ENCODE results near the gene ZSWIM1. TPM values are rescaled to one million over a fixed set of nuclear protein-coding genes. Genes with fewer than 3 reads are reported as not detected.
A peak's percentile ranks its signal among the peaks of the same experiment; 100 is the strongest.

Gene ZSWIM1
- total and polyA plus RNA-seq, 2 of the 13 experiments (the other 11 are each of a cell fraction or from before 2014, with no cell fraction given), result 9.5 to 11.7 TPM

- no peak for TF ChIP-seq DZIP1 (CRISPR knock-in tag; IDR thresholded peaks at IDR 0.05)
- TF ChIP-seq ZNF547 (CRISPR knock-in tag; IDR thresholded peaks at IDR 0.05), result no peak
- no peak for TF ChIP-seq U2AF1 (optimal IDR thresholded peaks at IDR 0.05; ENCODE audit: low read depth, low read length)
- peak; percentile 62; the same call in 1 of the 2 replicates for TF ChIP-seq GZF1 (CRISPR knock-in tag; IDR thresholded peaks at IDR 0.05)
- TF ChIP-seq ZNF879 (CRISPR knock-in tag; IDR thresholded peaks at IDR 0.05), result no peak
- TF ChIP-seq ZNF784 (CRISPR knock-in tag; IDR thresholded peaks at IDR 0.05; ENCODE audit: borderline replicate concordance), result no peak
- TF ChIP-seq ZNF282 (IDR thresholded peaks at IDR 0.05; ENCODE audit: partially characterized antibody), result no peak
- no peak for TF ChIP-seq ZNF639 (CRISPR knock-in tag; conservative IDR thresholded peaks at IDR 0.05)
- no peak for TF ChIP-seq ZNF354B (CRISPR knock-in tag; IDR thresholded peaks at IDR 0.05)
- TF ChIP-seq ZNF878 (CRISPR knock-in tag; IDR thresholded peaks at IDR 0.05), result no peak
- no peak for TF ChIP-seq ZNF563 (CRISPR knock-in tag; IDR thresholded peaks at IDR 0.05)
- TF ChIP-seq CERS6 (CRISPR knock-in tag; IDR thresholded peaks at IDR 0.05), result no peak
- TF ChIP-seq KDM5B (CRISPR knock-in tag; IDR thresholded peaks at IDR 0.05; ENCODE audit: borderline replicate concordance), result peak; percentile 79
- TF ChIP-seq ZNF572 (CRISPR knock-in tag; IDR thresholded peaks at IDR 0.05), result no peak
- no peak for TF ChIP-seq ZNF597 (CRISPR knock-in tag; IDR thresholded peaks at IDR 0.05)
- no peak for TF ChIP-seq ATF5 (CRISPR knock-in tag; IDR thresholded peaks at IDR 0.05; ENCODE audit: low read depth)
- TF ChIP-seq CENPT (CRISPR knock-in tag; IDR thresholded peaks at IDR 0.05; ENCODE audit: low read depth), result no peak
- no peak for TF ChIP-seq RXRB (CRISPR knock-in tag; IDR thresholded peaks at IDR 0.05; ENCODE audit: borderline replicate concordance)
- no peak for TF ChIP-seq NR3C1 (CRISPR knock-in tag; IDR thresholded peaks at IDR 0.05)
- TF ChIP-seq MATR3 (CRISPR knock-in tag; IDR thresholded peaks at IDR 0.05), result no peak
- TF ChIP-seq FOXJ3 (CRISPR knock-in tag; IDR thresholded peaks at IDR 0.05; ENCODE audit: borderline replicate concordance), result no peak
- no peak for TF ChIP-seq MXD4 (CRISPR knock-in tag; IDR thresholded peaks at IDR 0.05)
- TF ChIP-seq ZNF556 (CRISPR knock-in tag; IDR thresholded peaks at IDR 0.05; ENCODE audit: borderline replicate concordance), result peak; percentile 87
Observed at GRCh38 chr20:45911486-45912343, 30.7 kb downstream of the ZSWIM1 start, which contains the start of gene PLTP (continued).
